Limb (tissue), 2 donors: Measurements from ENCODE around the gene UNKL.

Source experiments
- DNase-seq, 2 donors: peaks; one replicate each; pipeline ENCODE4 v3.0.0-alpha.2; 2016; ENCODE audit errors: extremely low spot score in 2 of 2

Gene UNKL

GRCh38 chr16:1325673-1326371, 88.7 kb downstream of the UNKL start:
- DNase-seq = no peak

DNA sequence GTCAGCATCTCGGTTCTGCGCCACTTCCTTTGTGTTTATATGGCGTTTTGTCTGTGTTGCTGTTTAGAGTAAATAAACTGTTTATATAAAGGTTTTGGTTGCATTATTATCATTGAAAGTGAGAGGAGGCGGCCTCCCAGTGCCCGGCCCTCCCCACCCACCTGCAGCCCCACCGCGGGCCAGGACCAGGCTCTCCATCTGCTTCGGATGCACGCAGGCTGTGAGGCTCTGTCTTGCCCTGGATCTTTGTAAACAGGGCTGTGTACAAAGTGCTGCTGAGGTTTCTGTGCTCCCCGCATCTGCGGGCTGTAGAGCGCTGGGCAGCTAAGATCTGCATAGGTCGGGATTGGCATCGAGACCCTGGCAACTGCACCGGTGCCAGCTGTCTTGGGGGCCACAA, 89.2 kb downstream of the UNKL start:
- no peak for DNase-seq

- DNase-seq = no peak
These were observed 90.1 kb downstream of the UNKL start for GRCh38 chr16:1324286-1324826.

- no peak for DNase-seq
These were observed 90.9 kb downstream of the UNKL start for GRCh38 chr16:1323296-1324239.

- DNase-seq = no peak
These were observed 92.1 kb downstream of the UNKL start for GRCh38 chr16:1322407-1322806.

GRCh38 chr16:1320658-1321240, 93.8 kb downstream of the UNKL start:
- DNase-seq = no peak

DNA sequence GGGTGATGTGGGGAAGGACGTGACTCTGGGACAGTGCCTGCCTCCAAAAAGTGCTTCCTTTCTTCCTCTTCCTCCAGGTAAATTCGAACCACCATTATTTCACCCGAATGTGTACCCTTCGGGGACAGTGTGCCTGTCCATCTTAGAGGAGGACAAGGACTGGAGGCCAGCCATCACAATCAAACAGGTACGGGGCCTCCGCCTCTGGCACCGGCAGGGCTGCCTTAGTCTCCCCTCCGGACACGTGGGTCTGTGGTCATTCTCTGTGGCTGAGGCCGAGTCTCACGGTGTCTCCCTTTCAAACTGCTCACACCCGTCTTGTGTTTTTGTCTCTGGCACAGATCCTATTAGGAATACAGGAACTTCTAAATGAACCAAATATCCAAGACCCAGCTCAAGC, 94.4 kb downstream of the UNKL start:
- no peak for DNase-seq

DNA sequence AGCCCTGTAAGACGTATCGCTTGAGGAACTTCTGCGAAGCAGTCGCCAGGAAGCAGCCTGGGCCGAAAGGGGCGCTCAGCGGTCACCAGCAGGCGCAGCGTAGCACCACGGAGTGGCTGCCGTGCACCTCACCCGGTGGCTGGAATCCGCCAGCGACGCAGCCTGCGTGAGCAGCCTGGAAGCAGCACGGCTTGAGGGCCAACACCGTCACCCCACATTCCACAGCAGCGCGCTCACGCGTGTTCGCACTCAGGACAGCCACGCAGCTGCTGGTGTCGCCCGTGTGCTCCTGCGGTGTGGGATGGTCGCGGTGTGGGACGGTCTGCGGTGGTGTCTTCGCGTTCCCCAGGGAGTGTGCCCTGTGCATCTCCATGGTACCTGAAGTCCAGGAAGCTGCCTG, 95.5 kb downstream of the UNKL start:
- DNase-seq = no peak

DNA sequence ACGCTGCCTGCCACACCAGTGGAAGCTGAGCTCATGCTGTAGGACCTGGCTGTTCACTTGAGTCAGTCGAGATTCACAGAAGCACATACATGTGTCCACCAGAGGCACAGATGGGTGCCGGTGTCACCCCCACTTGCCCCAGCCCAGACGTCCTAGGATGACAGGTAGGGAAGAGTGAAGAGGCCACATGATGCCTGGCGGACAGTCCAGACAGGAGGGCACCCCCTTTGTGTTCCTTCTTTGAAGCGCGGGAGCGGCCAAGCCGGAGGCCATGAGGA, 96.3 kb downstream of the UNKL start:
- no peak for DNase-seq

- no peak for DNase-seq
These were observed 96.8 kb downstream of the UNKL start for GRCh38 chr16:1317479-1318267.

DNA sequence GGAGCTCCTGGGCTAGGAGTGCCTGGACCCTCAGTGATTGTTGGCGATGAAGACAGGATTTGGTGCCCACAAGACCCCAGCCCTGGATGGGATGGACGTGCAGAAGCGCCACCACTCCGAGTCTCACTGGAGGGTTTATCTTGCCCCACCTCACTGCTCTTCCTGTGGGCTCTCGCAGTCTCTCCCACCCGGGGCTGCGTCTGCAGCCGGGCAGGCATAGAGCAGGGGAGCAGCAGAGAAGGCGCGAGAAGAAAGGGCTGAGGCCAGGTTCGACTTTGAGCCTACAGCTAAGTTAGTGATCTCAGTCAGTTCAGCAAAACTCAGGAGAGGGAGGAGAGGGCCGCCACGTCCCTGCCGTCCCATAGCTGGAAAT, 98.5 kb downstream of the UNKL start:
- no peak for DNase-seq

- no peak for DNase-seq
These were observed 99.1 kb downstream of the UNKL start for GRCh38 chr16:1315081-1316032.

GRCh38 chr16:1314399-1315068, 100.0 kb downstream of the UNKL start:
- no peak for DNase-seq

GRCh38 chr16:1313721-1314369, 100.7 kb downstream of the UNKL start:
- DNase-seq = no peak
